Measurements from ENCODE around the gene MTTP.

DNA sequence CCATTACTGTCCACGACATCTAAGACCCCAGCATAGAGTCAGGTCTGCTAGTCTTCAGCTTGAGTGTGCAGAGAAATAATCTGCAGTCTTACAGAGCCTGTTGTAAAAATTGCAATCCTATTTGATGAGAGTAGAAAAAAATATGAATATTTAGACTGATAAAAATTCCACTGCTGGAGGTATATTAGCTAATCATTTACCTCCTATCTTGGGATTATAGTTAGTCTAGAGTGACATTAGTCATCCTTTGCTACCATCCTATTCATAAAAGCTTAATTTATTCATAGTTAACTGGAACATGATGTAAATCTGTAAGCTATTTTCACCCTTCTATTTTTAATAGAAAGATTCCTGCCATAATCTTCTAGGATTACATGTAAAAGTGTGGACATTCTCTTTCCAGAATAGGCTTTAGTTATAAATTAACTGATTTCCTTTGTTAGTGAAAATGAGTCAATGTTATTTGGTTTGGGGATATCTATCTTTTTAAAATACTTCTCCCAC is 56.3 kb downstream of the MTTP start:
- TF ChIP-seq, protein P1, sequence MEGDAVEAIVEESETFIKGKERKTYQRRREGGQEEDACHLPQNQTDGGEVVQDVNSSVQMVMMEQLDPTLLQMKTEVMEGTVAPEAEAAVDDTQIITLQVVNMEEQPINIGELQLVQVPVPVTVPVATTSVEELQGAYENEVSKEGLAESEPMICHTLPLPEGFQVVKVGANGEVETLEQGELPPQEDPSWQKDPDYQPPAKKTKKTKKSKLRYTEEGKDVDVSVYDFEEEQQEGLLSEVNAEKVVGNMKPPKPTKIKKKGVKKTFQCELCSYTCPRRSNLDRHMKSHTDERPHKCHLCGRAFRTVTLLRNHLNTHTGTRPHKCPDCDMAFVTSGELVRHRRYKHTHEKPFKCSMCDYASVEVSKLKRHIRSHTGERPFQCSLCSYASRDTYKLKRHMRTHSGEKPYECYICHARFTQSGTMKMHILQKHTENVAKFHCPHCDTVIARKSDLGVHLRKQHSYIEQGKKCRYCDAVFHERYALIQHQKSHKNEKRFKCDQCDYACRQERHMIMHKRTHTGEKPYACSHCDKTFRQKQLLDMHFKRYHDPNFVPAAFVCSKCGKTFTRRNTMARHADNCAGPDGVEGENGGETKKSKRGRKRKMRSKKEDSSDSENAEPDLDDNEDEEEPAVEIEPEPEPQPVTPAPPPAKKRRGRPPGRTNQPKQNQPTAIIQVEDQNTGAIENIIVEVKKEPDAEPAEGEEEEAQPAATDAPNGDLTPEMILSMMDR (IDR thresholded peaks at IDR 0.05; ENCODE audit: low read length), result no peak
- no peak for TF ChIP-seq EZH2 (IDR thresholded peaks at IDR 0.05; ENCODE audit: borderline replicate concordance, low read length)

All from OCI-LY1 (cell line).